ENCODE measurements around the gene ARHGEF16. TPM values are rescaled to one million over a fixed set of nuclear protein-coding genes. Genes with fewer than 3 reads are reported as not detected.

Gene ARHGEF16
- total RNA-seq: 0.23 TPM in 1 of 2 replicates, not detected in the other

GRCh38 chr1:3453891-3454810 is at the start of gene ARHGEF16:
Gene ARHGEF16, plus strand, starts transcription at chr1:3454665. Its CDS starts 8,420 bp downstream, at chr1:3463085.

Other genes starting within 250 kb of the ARHGEF16 start
- 3.0 and 35.6 TPM in 2 replicates for gene MEGF6, start 156.8 kb downstream of the ARHGEF16 start, total RNA-seq
- 20.7 and 32.7 TPM in 2 replicates for gene TPRG1L, start 170.3 kb downstream of the ARHGEF16 start, total RNA-seq
- gene WRAP73, start 195.4 kb downstream of the ARHGEF16 start, total RNA-seq: 8.2 and 17.3 TPM in 2 replicates
- gene TP73, start 197.9 kb downstream of the ARHGEF16 start, total RNA-seq: not detected in 2 replicates